Activated CD4-positive, alpha-beta T cell treated with anti-CD3 and anti-CD28 coated beads, Interleukin-2, amount 10 ng/mL, durations not matched to agents 7 days and 5 days (primary cell): ENCODE results near the gene KDR. TPM values are rescaled to one million over a fixed set of nuclear protein-coding genes. Genes with fewer than 3 reads are reported as not detected.

ENCODE experiments used
- CTCF ChIA-PET: fragments of 350-600 bp; sonication (Branson Sonifier 250); formaldehyde crosslinking; loops from one replicate; lab custom pipeline; 2021; ENCODE audit warnings: antibody characterized with exemption; lab: Charles Lee
- POLR2A ChIA-PET: fragments of 350-600 bp; sonication (Branson Sonifier 250); formaldehyde crosslinking; loops from one replicate; lab custom pipeline; 2021; ENCODE audit warnings: antibody characterized with exemption; lab: Charles Lee
- DNase-seq: peaks from one replicate; pipeline ENCODE4 v3.0.0-alpha.2; 2020
- H3K27ac Mint-ChIP-seq: one replicate; pipeline ENCODE4 v1.8.0; 2021; ENCODE audit warnings: mild to moderate bottlenecking, moderate library complexity, mixed read lengths
- H3K27me3 Mint-ChIP-seq: one replicate; pipeline ENCODE4 v1.8.0; 2021; ENCODE audit warnings: mixed read lengths
- H3K36me3 Mint-ChIP-seq: one replicate; pipeline ENCODE4 v1.8.0; 2021; ENCODE audit warnings: low read depth, mixed read lengths
- H3K4me1 Mint-ChIP-seq: one replicate; pipeline ENCODE4 v1.8.0; 2021; ENCODE audit warnings: mixed read lengths
- H3K4me3 Mint-ChIP-seq: one replicate; pipeline ENCODE4 v1.8.0; 2021; ENCODE audit warnings: mild to moderate bottlenecking, moderate library complexity, mixed read lengths
- H3K9me3 Mint-ChIP-seq: one replicate; pipeline ENCODE4 v1.8.0; 2021; ENCODE audit warnings: mixed read lengths
- total RNA-seq, 2 experiments: library from RNA; stranded (reverse); gene quantifications; one replicate each; pipeline ENCODE4 v1.2.3, GENCODE V29; 2021

The KDR gene
- total RNA-seq, 2 experiments from 2014 or later, result not detected

GRCh38 chr4:55083735-55084134 is 41.7 kb downstream of the KDR start:
- H3K36me3 Mint-ChIP-seq, result no peaks in the 10 kb centered on the region
- H3K9me3 Mint-ChIP-seq, result no peaks in the 10 kb centered on the region
- ChIA-PET POLR2A (no interaction called here), CTCF (no interaction called here)
- H3K4me3 Mint-ChIP-seq, result no peak overlapping the region
- peaks cover 6% of the 10 kb centered on the region for H3K27me3 Mint-ChIP-seq
- no peaks in the 10 kb centered on the region for H3K4me1 Mint-ChIP-seq
- no peak overlapping the region for H3K27ac Mint-ChIP-seq
- DNase-seq, result no peak

GRCh38 chr4:55082756-55083155 is 42.6 kb downstream of the KDR start:
- H3K4me1 Mint-ChIP-seq, result no peaks in the 10 kb centered on the region

GRCh38 chr4:55080174-55080865 is 45.1 kb downstream of the KDR start:
- POLR2A ChIA-PET, result no interaction called here
- H3K4me1 Mint-ChIP-seq, result no peaks in the 10 kb centered on the region
- no peak for DNase-seq
- no peak overlapping the region for H3K4me3 Mint-ChIP-seq
- CTCF ChIA-PET, result no interaction called here
- no peaks in the 10 kb centered on the region for H3K9me3 Mint-ChIP-seq
- H3K27ac Mint-ChIP-seq, result no peak overlapping the region
- H3K27me3 Mint-ChIP-seq, result peaks cover 6% of the 10 kb centered on the region
- H3K36me3 Mint-ChIP-seq, result no peaks in the 10 kb centered on the region

More at GRCh38 chr4:55082756-55083155, 42.6 kb downstream of the KDR start:
- H3K9me3 Mint-ChIP-seq, result no peaks in the 10 kb centered on the region
- no peaks in the 10 kb centered on the region for H3K36me3 Mint-ChIP-seq
- CTCF ChIA-PET, result no interaction called here
- H3K27ac Mint-ChIP-seq, result no peak overlapping the region
- POLR2A ChIA-PET, result no interaction called here
- H3K27me3 Mint-ChIP-seq, result peaks cover 6% of the 10 kb centered on the region
- DNase-seq, result no peak
- no peak overlapping the region for H3K4me3 Mint-ChIP-seq

- ChIA-PET POLR2A (no interaction called here), CTCF (no interaction called here)
- H3K4me3 Mint-ChIP-seq, result no peak overlapping the region
These were observed 45.8 kb downstream of the KDR start for GRCh38 chr4:55079451-55080173.

GRCh38 chr4:55078987-55079386 is 46.4 kb downstream of the KDR start:
- Mint-ChIP-seq H3K4me3 (no peak overlapping the region), H3K36me3 (no peaks in the 10 kb centered on the region), H3K9me3 (no peaks in the 10 kb centered on the region), H3K4me1 (no peaks in the 10 kb centered on the region), H3K27ac (no peak overlapping the region), H3K27me3 (peaks cover 6% of the 10 kb centered on the region)
- ChIA-PET CTCF (no interaction called here), POLR2A (no interaction called here)
- DNase-seq, result no peak

More at GRCh38 chr4:55079451-55080173, 45.8 kb downstream of the KDR start:
- no peak for DNase-seq
- H3K9me3 Mint-ChIP-seq, result no peaks in the 10 kb centered on the region
- no peaks in the 10 kb centered on the region for H3K36me3 Mint-ChIP-seq
- no peak overlapping the region for H3K27ac Mint-ChIP-seq
- H3K27me3 Mint-ChIP-seq, result peaks cover 6% of the 10 kb centered on the region
- no peaks in the 10 kb centered on the region for H3K4me1 Mint-ChIP-seq

GRCh38 chr4:55077577-55077976 is 47.8 kb downstream of the KDR start:
- H3K4me3 Mint-ChIP-seq, result no peak overlapping the region
- no peak overlapping the region for H3K27ac Mint-ChIP-seq
- H3K27me3 Mint-ChIP-seq, result peaks cover 6% of the 10 kb centered on the region
- no peaks in the 10 kb centered on the region for H3K9me3 Mint-ChIP-seq
- no peaks in the 10 kb centered on the region for H3K4me1 Mint-ChIP-seq
- CTCF ChIA-PET, result no interaction called here
- no peaks in the 10 kb centered on the region for H3K36me3 Mint-ChIP-seq
- DNase-seq, result no peak
- POLR2A ChIA-PET, result no interaction called here

GRCh38 chr4:55075823-55076716 is 49.3 kb downstream of the KDR start:
- POLR2A ChIA-PET, result no interaction called here
- CTCF ChIA-PET, result interaction anchor here (0.8 kb wide), 1 partner anchor 34 kb away, joined by 3 read pairs; no protein-coding TSS in a partner anchor
- H3K4me1 Mint-ChIP-seq, result no peaks in the 10 kb centered on the region
- H3K27me3 Mint-ChIP-seq, result peaks cover 6% of the 10 kb centered on the region
- H3K36me3 Mint-ChIP-seq, result no peaks in the 10 kb centered on the region
- no peak for DNase-seq
- H3K9me3 Mint-ChIP-seq, result no peaks in the 10 kb centered on the region
- H3K27ac Mint-ChIP-seq, result no peak overlapping the region
- no peak overlapping the region for H3K4me3 Mint-ChIP-seq

GRCh38 chr4:55075376-55075775 is 50.0 kb downstream of the KDR start:
- ChIA-PET CTCF (interaction anchor here (0.8 kb wide), 1 partner anchor 35 kb away, joined by 3 read pairs; no protein-coding TSS in a partner anchor), POLR2A (no interaction called here)
- Mint-ChIP-seq H3K4me1 (no peaks in the 10 kb centered on the region), H3K9me3 (no peaks in the 10 kb centered on the region), H3K27ac (no peak overlapping the region), H3K27me3 (peaks cover 5% of the 10 kb centered on the region), H3K36me3 (no peaks in the 10 kb centered on the region), H3K4me3 (no peak overlapping the region)
- no peak for DNase-seq

- no peaks in the 10 kb centered on the region for H3K9me3 Mint-ChIP-seq
- H3K36me3 Mint-ChIP-seq, result no peaks in the 10 kb centered on the region
- H3K4me1 Mint-ChIP-seq, result no peaks in the 10 kb centered on the region
- no peak overlapping the region for H3K27ac Mint-ChIP-seq
- peaks cover 3% of the 10 kb centered on the region for H3K27me3 Mint-ChIP-seq
- no peak for DNase-seq
- ChIA-PET CTCF (no interaction called here), POLR2A (no interaction called here)
- H3K4me3 Mint-ChIP-seq, result no peak overlapping the region
These were observed 51.0 kb downstream of the KDR start for GRCh38 chr4:55074386-55074785.

- no peaks in the 10 kb centered on the region for H3K36me3 Mint-ChIP-seq
- ChIA-PET POLR2A (no interaction called here), CTCF (no interaction called here)
These were observed 53.4 kb downstream of the KDR start for GRCh38 chr4:55071951-55072350.

GRCh38 chr4:55069248-55069647 is 56.1 kb downstream of the KDR start:
- DNase-seq, result no peak
- POLR2A ChIA-PET, result no interaction called here
- Mint-ChIP-seq H3K9me3 (no peaks in the 10 kb centered on the region), H3K4me1 (no peaks in the 10 kb centered on the region), H3K27me3 (no peaks in the 10 kb centered on the region), H3K36me3 (no peaks in the 10 kb centered on the region), H3K27ac (no peak overlapping the region), H3K4me3 (no peak overlapping the region)
- CTCF ChIA-PET, result no interaction called here

More at GRCh38 chr4:55071951-55072350, 53.4 kb downstream of the KDR start:
- DNase-seq, result no peak
- H3K27ac Mint-ChIP-seq, result no peak overlapping the region
- H3K4me3 Mint-ChIP-seq, result no peak overlapping the region
- H3K9me3 Mint-ChIP-seq, result no peaks in the 10 kb centered on the region
- H3K27me3 Mint-ChIP-seq, result no peaks in the 10 kb centered on the region
- no peaks in the 10 kb centered on the region for H3K4me1 Mint-ChIP-seq

- Mint-ChIP-seq H3K36me3 (no peaks in the 10 kb centered on the region), H3K27me3 (no peaks in the 10 kb centered on the region), H3K4me3 (no peak overlapping the region), H3K9me3 (no peaks in the 10 kb centered on the region), H3K4me1 (no peaks in the 10 kb centered on the region), H3K27ac (no peak overlapping the region)
- DNase-seq, result no peak
- POLR2A ChIA-PET, result no interaction called here
- CTCF ChIA-PET, result no interaction called here
These were observed 56.9 kb downstream of the KDR start for GRCh38 chr4:55068522-55068921.

GRCh38 chr4:55066018-55066417 is 59.4 kb downstream of the KDR start:
- Mint-ChIP-seq H3K4me1 (no peaks in the 10 kb centered on the region), H3K27me3 (no peaks in the 10 kb centered on the region), H3K9me3 (no peaks in the 10 kb centered on the region), H3K36me3 (no peaks in the 10 kb centered on the region), H3K4me3 (no peak overlapping the region), H3K27ac (no peak overlapping the region)
- ChIA-PET CTCF (no interaction called here), POLR2A (no interaction called here)
- DNase-seq, result no peak
